Natural killer cell treated with Interleukin-12 subunit alpha and Interleukin-12 subunit beta and Interleukin-15 and Interleukin-18, amount 100 ng/mL, for 72 hours (primary cell): ENCODE measurements around the gene IRX4. TPM values are rescaled to one million over a fixed set of nuclear protein-coding genes. Genes with fewer than 3 reads are reported as not detected.

Source experiments
- ATAC-seq, 2 donors: fragments of 150-1000 bp; cut with Tn5 transposase in 1 of 2; sonication (Bioruptor Pico), chemical (Tn5 transposase) in 1 of 2; 2 replicates each; pipeline ENCODE4 v1.10.0; 2021
- DNase-seq: peaks from one replicate; pipeline ENCODE4 v3.0.0; 2022; ENCODE audit warnings: low spot score
- H3K27ac Mint-ChIP-seq, 2 donors: 1 replicate in 1 of 2; 2 replicates in 1 of 2; pipeline ENCODE4 v1.8.0; 2022; ENCODE audit warnings: mixed read lengths in 2 of 2, mild to moderate bottlenecking in 1 of 2, moderate library complexity in 1 of 2
- H3K27me3 Mint-ChIP-seq, 2 donors: 1 replicate in 1 of 2; 2 replicates in 1 of 2; pipeline ENCODE4 v1.8.0; 2022; ENCODE audit warnings: mixed read lengths in 2 of 2
- H3K36me3 Mint-ChIP-seq: one replicate; pipeline ENCODE4 v1.8.0; 2022; ENCODE audit warnings: mixed read lengths
- H3K4me1 Mint-ChIP-seq, 2 donors: 1 replicate in 1 of 2; 2 replicates in 1 of 2; pipeline ENCODE4 v1.8.0; 2022; ENCODE audit warnings: low read depth in 2 of 2, mixed read lengths in 2 of 2, mild to moderate bottlenecking in 1 of 2
- H3K4me3 Mint-ChIP-seq: one replicate; pipeline ENCODE4 v1.8.0; 2022; ENCODE audit warnings: mixed read lengths
- H3K9me3 Mint-ChIP-seq: 2 replicates; pipeline ENCODE4 v1.8.0; 2022; ENCODE audit warnings: mixed read lengths
- total RNA-seq, 2 donors: library from RNA; stranded (reverse); gene quantifications; one replicate each; pipeline ENCODE4 v1.2.3, GENCODE V29; 2022

The IRX4 gene
- total RNA-seq = not detected

DNA sequence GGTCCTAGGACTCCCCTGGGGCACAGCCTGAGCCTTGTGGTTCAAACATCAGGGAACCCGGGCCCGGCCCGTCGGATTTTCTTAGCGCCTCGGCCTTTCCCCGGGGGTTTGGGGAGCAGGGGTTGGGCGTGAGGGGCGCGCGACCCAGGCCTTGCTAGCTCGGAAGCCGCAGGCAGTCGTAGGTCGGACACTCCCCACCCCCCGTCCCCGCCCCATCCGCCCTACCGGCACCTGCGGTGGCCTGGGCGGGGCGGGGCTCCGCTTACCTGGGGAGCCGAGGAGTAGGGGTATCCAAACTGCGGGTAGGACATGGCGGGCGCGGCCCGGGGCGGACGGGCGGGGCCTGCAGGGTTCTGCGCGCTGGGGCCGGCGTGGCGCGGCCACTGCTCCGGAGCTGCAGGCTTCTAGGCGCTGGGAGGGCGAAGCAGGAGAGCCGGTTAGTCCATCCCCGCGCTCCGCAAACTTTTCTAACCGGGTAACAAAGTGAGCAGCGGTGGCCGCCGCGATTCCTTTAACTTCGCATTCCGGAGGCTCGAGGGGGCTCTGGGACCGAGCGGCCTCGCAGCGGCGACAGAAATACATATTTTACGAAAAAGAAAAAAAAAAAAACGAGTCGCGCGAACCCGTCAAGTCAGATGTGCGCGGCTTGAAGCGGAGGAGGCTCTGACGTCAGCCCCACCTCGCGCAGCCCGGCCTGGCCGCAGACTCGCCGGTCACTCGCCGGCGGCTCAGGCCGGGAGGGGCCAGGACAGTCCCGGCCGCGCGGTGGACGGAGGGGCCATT, at the start of gene IRX4:
IRX4 (minus strand) TSS at position 589 of the 783 bp plus-strand sequence; CDS start at position 311, 278 bp downstream.
- no peak within 1 kb of the TSS for H3K4me3 Mint-ChIP-seq
- H3K9me3 Mint-ChIP-seq = no peaks in the 10 kb centered on the region
- ATAC-seq (no peak), DNase-seq (peak; percentile 54)
- no peaks in the 10 kb centered on the region for H3K36me3 Mint-ChIP-seq
- peaks cover 27% of the 10 kb centered on the region in 2 donors for H3K27me3 Mint-ChIP-seq
- H3K27ac Mint-ChIP-seq = no peak within 1 kb of the TSS
- peaks cover 0 to 5% of the 10 kb centered on the region in 2 donors for H3K4me1 Mint-ChIP-seq

DNA sequence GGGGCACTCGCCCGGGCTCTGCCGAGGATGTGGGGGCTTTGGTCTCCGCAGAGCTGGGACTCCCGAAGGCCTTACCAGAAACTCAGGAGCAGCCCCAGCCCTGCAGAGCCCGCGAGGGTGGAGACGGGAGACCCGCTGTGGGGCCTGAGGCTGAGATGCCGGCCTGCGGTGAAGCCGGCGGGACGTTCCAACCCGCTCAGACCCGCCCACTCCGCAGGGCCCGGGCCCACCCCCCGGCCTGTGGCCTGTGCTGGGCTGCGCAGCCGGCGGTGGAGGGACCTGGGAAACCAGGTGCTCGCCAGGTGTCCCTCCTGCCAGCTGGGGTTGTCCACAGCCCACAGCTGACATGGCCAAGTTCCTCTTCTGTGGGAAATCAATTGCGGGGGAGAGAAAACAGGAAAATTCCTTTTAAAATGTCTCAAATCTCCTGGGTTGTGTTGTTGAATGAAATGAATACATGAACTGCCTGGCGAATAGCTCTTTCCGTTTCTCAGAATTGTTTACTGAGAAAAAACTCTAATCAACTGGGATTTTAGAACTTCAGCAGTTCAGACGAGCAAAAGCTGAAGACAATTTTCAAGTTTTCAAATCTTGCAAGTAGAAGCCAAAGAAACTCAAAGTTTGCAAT, 49.0 kb upstream of the IRX4 start:
- DNase-seq (no peak), ATAC-seq (no peak)
- Mint-ChIP-seq H3K4me3 (no peak overlapping the region), H3K27me3 (peaks cover 6 to 15% of the 10 kb centered on the region in 2 donors), H3K9me3 (no peaks in the 10 kb centered on the region), H3K36me3 (no peaks in the 10 kb centered on the region), H3K27ac (no peak overlapping the region), H3K4me1 (no peaks in the 10 kb centered on the region)

DNA sequence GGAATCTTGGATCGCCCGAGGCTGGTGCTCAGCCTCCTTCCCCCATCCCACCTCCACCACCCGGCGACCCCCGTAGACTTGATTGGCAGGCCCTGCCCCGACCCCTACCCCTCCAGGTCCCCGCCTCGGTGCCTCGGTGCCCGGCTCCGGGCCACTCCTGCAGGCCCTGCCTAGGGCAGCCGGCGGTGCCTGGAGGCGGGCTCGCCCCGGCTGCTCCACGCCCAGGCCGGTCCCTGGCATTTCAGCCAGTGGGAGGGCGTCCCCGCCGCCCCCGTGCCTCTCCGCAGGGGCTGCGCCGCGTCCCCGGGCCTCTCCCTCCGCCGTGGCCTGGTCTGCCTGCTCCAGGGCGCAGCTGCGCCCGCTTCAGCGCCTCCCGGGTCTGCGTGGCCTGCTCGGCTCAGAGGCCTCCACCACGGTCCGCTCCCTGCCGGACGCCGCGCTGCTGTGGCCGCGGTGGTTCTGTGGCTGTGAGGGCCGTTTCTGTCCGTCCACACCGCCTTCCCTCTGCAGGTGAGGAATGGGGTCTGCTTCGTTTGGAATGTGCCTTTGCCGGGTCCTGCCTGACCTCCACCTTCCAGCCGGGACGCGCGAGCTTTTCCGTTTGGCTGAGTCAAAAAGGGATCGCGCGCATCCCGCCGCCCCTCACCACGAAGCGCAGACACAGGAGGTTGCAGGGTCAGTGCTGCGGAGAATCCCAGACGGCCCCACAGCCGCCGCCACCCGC, 48.3 kb upstream of the IRX4 start:
- Mint-ChIP-seq H3K4me1 (no peaks in the 10 kb centered on the region), H3K4me3 (no peak overlapping the region), H3K9me3 (no peaks in the 10 kb centered on the region), H3K36me3 (no peaks in the 10 kb centered on the region), H3K27me3 (peaks cover 0 to 10% of the 10 kb centered on the region in 2 donors), H3K27ac (no peak overlapping the region)
- no peak for DNase-seq
- peak; percentile 45 to 61 for ATAC-seq

DNA sequence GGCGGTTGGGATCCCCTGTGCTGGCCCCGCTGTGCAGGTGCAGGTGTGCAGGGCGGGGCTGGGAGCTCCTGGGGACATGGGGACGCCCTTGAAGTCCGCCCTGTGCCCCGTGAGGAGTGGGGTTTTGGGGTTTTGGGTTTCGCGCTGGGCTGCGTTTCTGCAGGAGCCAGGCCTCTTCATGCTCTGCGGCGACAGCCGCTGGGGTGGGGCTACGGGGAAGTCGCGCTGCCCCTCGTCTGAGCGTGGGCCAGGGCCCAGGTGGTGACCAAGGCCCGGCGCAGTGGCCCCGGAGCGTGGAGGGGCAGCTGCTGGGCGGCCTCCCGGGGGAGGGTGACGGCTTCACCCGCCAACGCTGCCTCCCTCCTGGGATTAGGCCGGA, 47.8 kb upstream of the IRX4 start:
- ATAC-seq (peak; percentile 5 to 7), DNase-seq (no peak)
- Mint-ChIP-seq H3K27ac (no peak overlapping the region), H3K4me3 (no peak overlapping the region), H3K9me3 (no peaks in the 10 kb centered on the region), H3K4me1 (no peaks in the 10 kb centered on the region), H3K27me3 (peaks cover 0 to 9% of the 10 kb centered on the region in 2 donors), H3K36me3 (no peaks in the 10 kb centered on the region)

DNA sequence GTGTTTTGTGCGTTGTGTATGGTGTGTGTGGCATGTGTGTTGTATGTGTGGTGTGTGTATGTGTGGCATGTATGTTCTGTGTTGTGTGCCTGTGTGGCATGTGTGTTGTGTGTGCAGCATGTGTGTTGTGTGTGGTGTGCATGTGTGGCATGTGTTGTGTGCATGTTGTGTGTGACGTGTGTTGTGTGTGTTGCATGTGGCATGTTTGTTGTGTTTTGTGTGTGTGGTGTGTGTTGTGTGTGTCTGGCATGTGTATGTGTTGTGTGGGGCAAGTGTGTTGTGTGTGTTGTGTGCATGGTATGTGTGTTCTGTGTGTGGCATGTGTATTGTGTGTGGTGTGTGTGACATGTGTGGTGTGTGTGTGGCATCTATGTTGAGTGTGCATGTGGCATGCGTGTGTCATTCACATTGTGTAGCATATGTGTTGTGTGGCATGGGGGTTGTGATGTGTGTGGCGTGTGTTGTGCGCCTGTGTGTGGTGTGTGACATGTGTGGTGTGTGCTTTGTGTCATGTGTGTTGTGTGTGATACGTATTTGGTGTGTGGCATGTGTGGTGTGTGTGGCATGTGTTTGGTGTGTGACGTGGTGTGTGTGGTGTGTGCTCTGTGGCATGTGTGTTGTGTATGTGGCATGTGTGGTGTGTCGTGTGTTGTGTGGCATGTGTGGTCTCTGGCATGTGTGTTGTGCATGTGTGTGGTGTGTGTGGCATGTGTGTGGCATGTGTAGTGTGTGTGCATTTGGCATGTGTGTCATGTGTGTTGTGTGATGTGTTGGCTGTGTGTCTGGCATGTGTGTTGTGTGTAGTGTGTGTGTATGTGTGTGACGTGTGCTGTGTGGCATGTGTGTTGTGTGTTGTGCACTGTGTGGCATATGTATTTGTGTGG, 46.6 kb upstream of the IRX4 start:
- no peaks in the 10 kb centered on the region for H3K36me3 Mint-ChIP-seq
- no peaks in the 10 kb centered on the region for H3K9me3 Mint-ChIP-seq
- H3K27ac Mint-ChIP-seq = no peak overlapping the region
- ATAC-seq (no peak), DNase-seq (no peak)
- peaks cover 0 to 2% of the 10 kb centered on the region in 2 donors for H3K27me3 Mint-ChIP-seq
- no peaks in the 10 kb centered on the region for H3K4me1 Mint-ChIP-seq
- no peak overlapping the region for H3K4me3 Mint-ChIP-seq

DNA sequence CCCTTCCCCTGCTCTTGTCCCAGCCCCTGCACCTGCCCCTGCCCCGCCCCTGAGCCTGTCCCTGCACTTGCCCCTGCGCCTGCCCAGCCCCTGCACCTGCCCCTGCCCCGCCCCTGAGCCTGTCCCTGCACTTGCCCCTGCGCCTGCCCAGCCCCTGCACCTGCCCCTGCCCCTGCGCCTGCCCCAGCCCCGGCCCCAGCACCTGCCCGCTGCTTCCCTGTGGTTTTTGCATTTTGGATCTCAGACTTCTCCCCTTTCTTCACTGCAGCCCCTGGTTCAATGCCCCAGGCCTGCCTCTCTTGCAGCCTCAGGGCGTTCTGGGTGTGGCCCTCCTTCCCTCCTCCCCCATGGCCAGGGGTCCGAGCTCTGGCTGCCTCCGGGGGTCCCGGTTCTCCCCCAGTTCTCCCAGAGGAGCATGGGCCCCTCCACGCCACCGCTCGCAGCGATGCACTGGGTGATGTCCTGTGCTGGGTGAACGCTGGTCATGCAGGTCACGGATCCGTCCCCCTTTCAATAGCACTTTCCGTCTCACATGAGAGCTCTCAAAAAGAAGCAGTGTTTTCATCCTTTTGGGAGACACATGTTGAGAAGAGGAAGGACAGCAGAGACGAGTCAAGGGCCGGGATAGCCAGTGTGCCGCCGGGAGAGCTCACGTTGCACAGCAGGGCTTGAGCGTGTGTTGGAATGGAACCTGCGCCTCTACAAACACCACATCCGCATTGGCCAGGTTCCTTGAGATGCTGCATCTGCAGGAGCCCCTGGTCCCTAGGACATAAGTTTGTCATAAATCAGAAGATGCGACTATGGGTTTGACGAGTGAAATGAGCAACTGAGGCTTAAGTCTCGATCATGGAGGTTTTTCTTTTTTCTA, 44.0 kb upstream of the IRX4 start:
- ATAC-seq (peak in 1 of 2 donors; percentile 29), DNase-seq (no peak)
- Mint-ChIP-seq H3K27me3 (peaks cover 0 to 5% of the 10 kb centered on the region in 2 donors), H3K36me3 (no peaks in the 10 kb centered on the region), H3K4me1 (no peaks in the 10 kb centered on the region), H3K9me3 (no peaks in the 10 kb centered on the region), H3K27ac (no peak overlapping the region), H3K4me3 (no peak overlapping the region)

DNA sequence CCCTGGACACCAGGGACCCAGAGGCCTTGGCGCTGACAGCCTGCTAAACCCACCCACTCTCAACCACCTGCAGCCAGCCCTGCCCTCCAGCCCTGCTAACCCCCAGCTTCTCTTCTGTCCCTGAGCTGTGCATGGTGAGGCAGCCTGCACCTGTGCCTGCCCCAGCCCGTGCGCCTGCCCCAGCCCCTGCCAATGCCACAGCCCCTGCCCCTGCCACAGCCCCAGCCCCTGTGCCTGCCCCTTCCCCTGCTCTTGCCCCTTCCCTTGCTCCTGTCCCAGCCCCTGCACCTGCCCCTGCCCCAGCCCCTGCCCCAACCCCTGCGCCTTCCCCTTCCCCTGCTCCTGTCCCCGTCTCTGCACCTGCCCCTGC, 43.3 kb upstream of the IRX4 start:
- ATAC-seq (peak in 1 of 2 donors; percentile 34), DNase-seq (no peak)
- Mint-ChIP-seq H3K36me3 (no peaks in the 10 kb centered on the region), H3K4me1 (no peaks in the 10 kb centered on the region), H3K27ac (no peak overlapping the region), H3K4me3 (no peak overlapping the region), H3K27me3 (peaks cover 0 to 5% of the 10 kb centered on the region in 2 donors), H3K9me3 (no peaks in the 10 kb centered on the region)

DNA sequence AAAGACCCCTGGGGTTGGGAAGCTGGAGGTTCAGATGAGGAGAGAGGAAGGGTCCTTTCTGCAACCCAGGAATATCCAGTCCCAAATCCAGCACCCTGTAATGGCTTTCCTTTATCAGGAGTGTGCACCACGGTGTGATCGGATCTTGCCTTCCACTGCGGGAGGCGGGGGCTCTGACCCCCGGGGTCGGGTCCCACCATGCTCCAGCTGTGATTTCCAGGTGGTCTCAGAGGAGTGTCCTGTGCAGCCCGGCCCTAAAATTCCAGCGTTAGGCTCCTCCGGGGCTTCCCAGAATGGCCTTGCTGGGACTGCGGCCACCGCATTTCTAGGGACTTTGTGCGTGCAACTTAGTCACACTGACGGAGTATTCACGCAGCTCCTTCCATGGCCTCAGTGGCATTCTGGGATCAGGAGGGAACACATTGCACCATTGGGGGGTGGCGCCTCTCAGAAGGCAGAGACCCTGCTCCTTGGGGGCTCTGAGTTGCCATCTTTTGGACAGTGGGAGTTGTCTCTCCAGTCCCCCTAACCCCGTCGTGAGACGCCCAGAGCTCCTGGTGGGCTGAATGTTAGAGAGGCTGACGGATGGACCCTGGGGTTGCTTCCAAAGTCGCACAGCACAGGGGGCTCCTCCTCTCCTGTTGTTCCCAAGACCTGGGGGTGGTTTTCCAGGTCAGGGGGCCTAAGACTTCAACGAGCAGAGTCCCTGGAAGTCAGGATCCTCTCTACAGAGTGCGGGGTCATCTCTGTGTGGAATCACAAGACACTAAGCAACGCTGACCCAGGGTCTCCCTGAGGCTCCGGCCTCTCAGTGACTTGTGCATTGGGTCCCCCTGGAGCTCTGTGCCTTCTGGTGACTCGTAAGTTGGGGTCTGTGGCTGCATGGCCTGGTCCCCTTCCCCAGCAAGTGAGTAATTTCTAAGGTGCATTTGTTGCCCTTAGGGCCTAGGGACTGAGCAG, 42.7 kb upstream of the IRX4 start:
- ATAC-seq (peak in 1 of 2 donors; percentile 12), DNase-seq (no peak)
- peaks cover 0 to 5% of the 10 kb centered on the region in 2 donors for H3K27me3 Mint-ChIP-seq
- no peaks in the 10 kb centered on the region for H3K36me3 Mint-ChIP-seq
- no peaks in the 10 kb centered on the region for H3K4me1 Mint-ChIP-seq
- H3K27ac Mint-ChIP-seq = no peak overlapping the region
- no peaks in the 10 kb centered on the region for H3K9me3 Mint-ChIP-seq
- no peak overlapping the region for H3K4me3 Mint-ChIP-seq

DNA sequence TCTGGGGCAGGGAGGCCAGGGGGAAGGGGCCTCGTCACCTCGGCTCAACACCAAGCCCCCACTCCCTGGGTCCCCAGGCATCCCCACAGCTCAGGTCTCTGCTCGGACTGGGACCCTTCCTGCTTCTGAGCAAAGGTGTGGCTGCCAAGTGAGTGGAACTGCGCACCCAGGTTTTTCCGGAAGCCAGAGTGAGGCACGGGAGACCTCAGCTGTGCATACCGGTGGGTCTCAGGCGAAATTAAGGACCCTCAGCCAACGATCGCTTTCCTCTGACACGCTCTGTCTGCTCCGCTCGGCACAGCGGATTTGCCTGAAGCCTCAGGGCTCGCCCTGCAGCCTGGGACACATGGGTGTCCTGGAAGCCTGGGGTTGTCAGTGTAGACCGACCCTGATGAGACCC, 41.0 kb upstream of the IRX4 start:
- Mint-ChIP-seq H3K27me3 (peaks cover 0 to 5% of the 10 kb centered on the region in 2 donors), H3K27ac (no peak overlapping the region), H3K36me3 (no peaks in the 10 kb centered on the region), H3K9me3 (no peaks in the 10 kb centered on the region), H3K4me3 (no peak overlapping the region), H3K4me1 (no peaks in the 10 kb centered on the region)
- ATAC-seq (no peak), DNase-seq (no peak)

DNA sequence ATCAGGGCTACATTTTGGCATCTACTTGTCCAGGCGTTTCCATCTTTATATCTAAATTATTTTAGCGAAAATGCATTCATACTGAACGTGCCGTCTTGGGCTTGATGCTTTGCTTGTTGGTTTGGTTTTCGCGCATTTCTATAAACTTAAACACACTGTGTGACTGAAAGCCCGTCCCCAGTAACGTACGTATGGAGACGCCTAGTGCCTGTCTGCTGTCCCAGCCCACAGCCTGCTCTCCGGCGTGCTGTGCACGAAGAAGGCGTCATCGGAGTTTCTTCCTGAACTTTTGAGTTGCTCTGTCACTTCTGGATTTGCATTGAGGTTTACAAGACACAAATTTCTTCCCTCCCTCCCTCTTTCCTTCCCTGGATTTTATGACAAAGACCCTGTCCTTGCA, 40.6 kb upstream of the IRX4 start:
- H3K4me3 Mint-ChIP-seq = no peak overlapping the region
- H3K27me3 Mint-ChIP-seq = peaks cover 0 to 5% of the 10 kb centered on the region in 2 donors
- DNase-seq (no peak), ATAC-seq (no peak)
- no peaks in the 10 kb centered on the region for H3K36me3 Mint-ChIP-seq
- no peaks in the 10 kb centered on the region for H3K9me3 Mint-ChIP-seq
- H3K4me1 Mint-ChIP-seq = no peaks in the 10 kb centered on the region
- no peak overlapping the region for H3K27ac Mint-ChIP-seq

DNA sequence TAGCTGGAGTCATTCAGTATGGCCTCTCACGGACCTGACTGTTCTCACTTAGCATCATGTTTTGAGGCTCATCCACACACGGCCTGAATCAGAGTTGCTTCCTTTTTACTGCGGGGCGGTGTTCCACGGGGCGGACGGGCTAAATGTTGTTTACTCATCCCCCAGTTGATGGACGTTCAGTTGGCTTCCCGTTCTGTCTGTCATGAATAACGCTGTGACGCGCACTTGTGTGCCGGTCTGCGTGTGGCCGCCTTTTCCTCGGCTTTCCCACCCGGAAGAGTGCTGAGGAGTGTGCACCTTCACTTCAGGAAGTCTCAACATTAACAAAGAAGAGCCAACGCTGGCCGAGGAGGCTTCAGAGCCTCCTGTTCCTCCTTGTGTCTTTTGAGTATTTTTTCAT, 39.0 kb upstream of the IRX4 start:
- Mint-ChIP-seq H3K4me3 (no peak overlapping the region), H3K4me1 (no peaks in the 10 kb centered on the region), H3K27me3 (peaks cover 0 to 5% of the 10 kb centered on the region in 2 donors), H3K27ac (no peak overlapping the region), H3K9me3 (no peaks in the 10 kb centered on the region), H3K36me3 (no peaks in the 10 kb centered on the region)
- ATAC-seq (no peak), DNase-seq (no peak)

DNA sequence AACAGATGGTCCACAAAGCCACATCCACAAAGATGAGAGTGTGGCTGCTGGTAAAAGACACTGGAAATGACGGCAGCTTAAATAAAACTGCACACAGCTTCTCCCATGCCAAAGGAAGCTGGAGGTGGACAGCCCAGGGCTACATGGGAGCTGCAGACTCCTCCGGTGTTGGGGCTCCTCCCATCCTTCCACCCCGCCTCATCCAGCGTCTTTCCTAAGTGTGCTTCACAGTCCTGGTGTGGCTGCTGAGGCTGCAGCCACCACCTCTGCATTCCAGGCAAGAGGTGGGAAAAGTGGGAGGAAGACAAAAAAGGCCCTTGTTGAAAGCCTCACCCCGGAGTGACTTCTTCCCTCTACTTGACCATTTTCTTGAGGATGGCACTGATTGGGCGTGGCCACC, 37.0 kb upstream of the IRX4 start:
- ATAC-seq = no peak
- no peaks in the 10 kb centered on the region for H3K4me1 Mint-ChIP-seq
- H3K4me3 Mint-ChIP-seq = no peak overlapping the region
- peaks cover 0 to 5% of the 10 kb centered on the region in 2 donors for H3K27me3 Mint-ChIP-seq
- H3K27ac Mint-ChIP-seq = no peak overlapping the region
- DNase-seq = no peak
- no peaks in the 10 kb centered on the region for H3K36me3 Mint-ChIP-seq
- H3K9me3 Mint-ChIP-seq = no peaks in the 10 kb centered on the region
